ENCODE data around the gene ASCL2. TPM values are rescaled to one million over a fixed set of nuclear protein-coding genes. Genes with fewer than 3 reads are reported as not detected.

Gene ASCL2
- total and polyA plus RNA-seq, 2 of the 4 experiments (the other 2 are of a cell fraction), result not detected

GRCh38 chr11:2271077-2271326 is 614 bp upstream of the ASCL2 start (continued):
- no peak for TF ChIP-seq SMC3 (IDR thresholded peaks at IDR 0.05; ENCODE audit: low read depth, low read length)
- no peak for TF ChIP-seq MXI1 (IDR thresholded peaks at IDR 0.05; ENCODE audit: borderline replicate concordance, low read depth, low read length)

DNA sequence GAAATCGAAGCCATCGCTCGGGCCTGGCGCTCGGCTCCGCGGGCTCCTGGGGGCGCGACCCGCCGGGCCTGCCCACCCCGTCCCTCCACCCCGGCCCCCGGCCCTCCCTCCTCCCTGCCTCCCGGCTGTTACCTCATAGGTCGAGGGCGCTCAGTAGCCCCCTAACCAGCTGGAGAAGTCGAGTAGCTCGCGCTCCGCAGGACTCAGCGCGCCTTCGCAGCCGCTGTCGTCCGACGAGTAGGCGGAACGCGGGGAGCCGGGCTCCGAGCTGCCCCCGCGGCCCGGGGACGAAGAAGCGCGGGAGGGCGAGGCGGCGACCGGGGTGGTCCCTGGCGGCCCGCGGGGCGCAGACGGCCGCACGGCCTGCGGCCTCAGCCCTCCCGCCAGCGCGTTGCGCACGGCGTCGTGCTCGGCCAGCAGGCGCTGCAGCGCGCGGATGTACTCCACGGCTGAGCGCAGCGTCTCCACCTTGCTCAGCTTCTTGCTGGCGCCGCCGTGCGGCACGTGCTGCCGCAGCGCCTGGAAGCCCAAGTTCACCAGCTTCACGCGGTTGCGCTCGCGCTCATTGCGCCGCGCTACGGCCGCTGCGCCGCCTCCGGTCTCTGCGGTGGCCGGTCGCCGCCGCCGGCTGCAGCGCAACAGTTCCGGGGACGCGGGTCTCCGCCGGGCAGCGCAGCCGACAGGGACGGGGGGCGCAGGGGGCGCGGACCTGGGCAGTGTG is 627 bp downstream of the ASCL2 start:
- Histone ChIP-seq H4K91ac (ENCODE audit: insufficient read depth, low read depth, low read length) (no peak overlapping the region), H3K27me3 (ENCODE audit: control insufficient read depth, insufficient read depth, low read length) (peaks cover 78% of the 10 kb centered on the region), H3K18ac (ENCODE audit: low read depth, low read length) (no peak overlapping the region), H4K20me1 (ENCODE audit: insufficient read depth, low read length) (no peaks in the 10 kb centered on the region), H3K4me1 (ENCODE audit: control insufficient read depth, insufficient read depth, low read length) (no peaks in the 10 kb centered on the region), H3K79me1 (ENCODE audit: low read depth in 1 of 2, low read length in 2 of 2) (no peaks in the 10 kb centered on the region), H3K9me1 (ENCODE audit: insufficient read depth, low read length) (no peaks in the 10 kb centered on the region), H3K36me3 (ENCODE audit: control insufficient read depth, insufficient read depth, low read length) (no peaks in the 10 kb centered on the region), H3K56ac (ENCODE audit: extremely low read depth, insufficient read depth, low read length) (no peak overlapping the region), H3K14ac (replicated peaks; ENCODE audit: low read depth, low read length) (no peak overlapping the region), H2AK5ac (ENCODE audit: low read depth, low read length) (no peak overlapping the region), H3K9ac (ENCODE audit: low read depth, low read length) (no peak overlapping the region), H4K8ac (ENCODE audit: low read depth in 2 of 2, low read length in 2 of 2) (no peak overlapping the region), H2BK20ac (ENCODE audit: low read depth, low read length) (no peak overlapping the region), H2BK120ac (ENCODE audit: low read depth, low read length) (no peak overlapping the region), H3K4me3 (ENCODE audit: insufficient read depth, low read depth, low read length) (no peak overlapping the region), H3K23ac (ENCODE audit: low read depth, low read length) (no peak overlapping the region), H2BK5ac (ENCODE audit: low read depth, low read length, poor library complexity, severe bottlenecking) (no peak overlapping the region), H3K27ac (ENCODE audit: insufficient read depth, low read length) (no peak overlapping the region), H2AK9ac (replicated peaks; ENCODE audit: low read depth, low read length, poor library complexity) (peak overlapping the region; percentile 55), H3K4ac (ENCODE audit: low read depth, low read length) (no peak overlapping the region), H4K5ac (ENCODE audit: low read depth, low read length) (no peak overlapping the region), H2AFZ (replicated peaks; ENCODE audit: low read length, poor library complexity) (peak overlapping the region; percentile 21), H3K9me3 (ENCODE audit: control insufficient read depth, insufficient read depth, low read length) (no peaks in the 10 kb centered on the region), H3K4me2 (ENCODE audit: low read depth, low read length) (no peak overlapping the region), H2BK15ac (ENCODE audit: low read depth, low read length) (no peak overlapping the region)
- TF ChIP-seq CHD1 (IDR thresholded peaks at IDR 0.05; ENCODE audit: low read depth, low read length) (no peak), RFX5 (IDR thresholded peaks at IDR 0.05; ENCODE audit: low read depth, low read length) (no peak), RAD21 (IDR thresholded peaks at IDR 0.05; ENCODE audit: low read length) (no peak), BHLHE40 (IDR thresholded peaks at IDR 0.05; ENCODE audit: low read depth, low read length) (peak; percentile 79), MAZ (IDR thresholded peaks at IDR 0.05; ENCODE audit: borderline replicate concordance, low read depth, low read length) (no peak), POLR2A (IDR thresholded peaks at IDR 0.05; ENCODE audit: low read depth, low read length) (no peak), RCOR1 (IDR thresholded peaks at IDR 0.05; ENCODE audit: insufficient replicate concordance, low read length) (no peak)
- TF ChIP-seq, protein P1, sequence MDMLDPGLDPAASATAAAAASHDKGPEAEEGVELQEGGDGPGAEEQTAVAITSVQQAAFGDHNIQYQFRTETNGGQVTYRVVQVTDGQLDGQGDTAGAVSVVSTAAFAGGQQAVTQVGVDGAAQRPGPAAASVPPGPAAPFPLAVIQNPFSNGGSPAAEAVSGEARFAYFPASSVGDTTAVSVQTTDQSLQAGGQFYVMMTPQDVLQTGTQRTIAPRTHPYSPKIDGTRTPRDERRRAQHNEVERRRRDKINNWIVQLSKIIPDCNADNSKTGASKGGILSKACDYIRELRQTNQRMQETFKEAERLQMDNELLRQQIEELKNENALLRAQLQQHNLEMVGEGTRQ (IDR thresholded peaks at IDR 0.05; ENCODE audit: low read depth, low read length), result peak; percentile 33; the same call in 1 of the 2 replicates
- ChIA-PET POLR2A (ENCODE audit: unreplicated experiment) (no interaction called here), CTCF (no interaction called here)
- intact Hi-C loops (cut with micrococcal nuclease), result no loop called here
- dilution Hi-C loops (cut with HindIII; ENCODE audit: low sequenced_read_pairs, unreplicated experiment), result no loop called here
- BruUV-seq (replicated peaks), result no TSS peak
- DNase-seq (peak; percentile 55), ATAC-seq (ENCODE audit: low read depth) (peak; percentile 76)
- in situ Hi-C loops (cut with MboI; ENCODE audit: low sequenced_read_pairs), result no loop called here
- 3% methylated on average over 62 of the region's 104 CpGs; no CpG with 5 or more reads in 1 of the 2 experiments for WGBS, 2 experiments (ENCODE audit: extremely low coverage in 2 of 2, insufficient read length in 1 of 2)

Data from IMR-90 (cell line).